ENCODE data around the gene GPN3.
"Not testable (repeated sequence)": the region's sequence is repeated elsewhere in the genome, so short reads cannot be mapped to it uniquely, and the experiment has no call there.

GPN3 gene

GRCh38 chr12:110468214-110469048 is at the start of gene GPN3, which contains the start of gene FAM216A:
Gene GPN3 (minus strand): TSS chr12:110468257. CDS start chr12:110468203, 54 bp downstream.
Gene FAM216A (plus strand): TSS chr12:110468845. CDS start chr12:110468876, 31 bp downstream.
- peak; percentile 96 for DNase-seq (ENCODE audit: low read depth, low spot score)

- DNase-seq (ENCODE audit: low read depth, low spot score): no peak
Measured at GRCh38 chr12:110516995-110517394, 48.9 kb upstream of the GPN3 start.

- DNase-seq (ENCODE audit: low read depth, low spot score): no peak
Measured at GRCh38 chr12:110514363-110514762, 46.3 kb upstream of the GPN3 start.

GRCh38 chr12:110513842-110514241 is 45.8 kb upstream of the GPN3 start:
- no peak for DNase-seq (ENCODE audit: low read depth, low spot score)

GRCh38 chr12:110508071-110508586 is 40.1 kb upstream of the GPN3 start:
- DNase-seq (ENCODE audit: low read depth, low spot score): no peak

- no peak for DNase-seq (ENCODE audit: low read depth, low spot score)
Measured at GRCh38 chr12:110505332-110505731, 37.3 kb upstream of the GPN3 start.

- no peak for DNase-seq (ENCODE audit: low read depth, low spot score)
Measured at GRCh38 chr12:110503432-110503831, 35.4 kb upstream of the GPN3 start.

- peak; percentile 90 for DNase-seq (ENCODE audit: low read depth, low spot score)
Measured at GRCh38 chr12:110501752-110502738, 34.0 kb upstream of the GPN3 start, which contains the start of the genes RAD9B and VPS29. Gene RAD9B (plus strand): TSS chr12:110502331. CDS start chr12:110502338, 7 bp downstream. Gene VPS29 (minus strand): TSS chr12:110502111. CDS start chr12:110502051, 60 bp downstream.

- no peak for DNase-seq (ENCODE audit: low read depth, low spot score)
Measured at GRCh38 chr12:110501399-110501751, 33.3 kb upstream of the GPN3 start.

- no peak for DNase-seq (ENCODE audit: low read depth, low spot score)
Measured at GRCh38 chr12:110498984-110499706, 31.1 kb upstream of the GPN3 start.

GRCh38 chr12:110475426-110475825 is 7.4 kb upstream of the GPN3 start:
- DNase-seq (ENCODE audit: low read depth, low spot score): no peak

- no peak for DNase-seq (ENCODE audit: low read depth, low spot score)
Measured at GRCh38 chr12:110467847-110468213, 227 bp downstream of the GPN3 start.

GRCh38 chr12:110466791-110467190 is 1.3 kb downstream of the GPN3 start:
- DNase-seq (ENCODE audit: low read depth, low spot score): no peak

GRCh38 chr12:110465765-110466164 is 2.3 kb downstream of the GPN3 start:
- DNase-seq (ENCODE audit: low read depth, low spot score): not testable (repeated sequence)

- no peak for DNase-seq (ENCODE audit: low read depth, low spot score)
Measured at GRCh38 chr12:110465024-110465423, 3.0 kb downstream of the GPN3 start.

- DNase-seq (ENCODE audit: low read depth, low spot score): not testable (repeated sequence)
Measured at GRCh38 chr12:110461189-110461588, 6.9 kb downstream of the GPN3 start.

- no peak for DNase-seq (ENCODE audit: low read depth, low spot score)
Measured at GRCh38 chr12:110458756-110459155, 9.3 kb downstream of the GPN3 start.

- no peak for DNase-seq (ENCODE audit: low read depth, low spot score)
Measured at GRCh38 chr12:110453569-110454296, 14.3 kb downstream of the GPN3 start.

- no peak for DNase-seq (ENCODE audit: low read depth, low spot score)
Measured at GRCh38 chr12:110451263-110451662, 16.8 kb downstream of the GPN3 start.

GRCh38 chr12:110449799-110450497 is 18.1 kb downstream of the GPN3 start, which contains the start of gene ARPC3:
Gene ARPC3 (minus strand): TSS chr12:110450337. CDS start chr12:110450260, 77 bp downstream.
- DNase-seq (ENCODE audit: low read depth, low spot score): peak; percentile 79
